Activated T-cell treated with anti-CD3 and anti-CD28 coated beads, Interleukin-2, amount 50 U/mL, for 4 hours (primary cell): ENCODE measurements around the gene TAF11L7. TPM values are rescaled to one million over a fixed set of nuclear protein-coding genes. Genes with fewer than 3 reads are reported as not detected.
"Not testable (repeated sequence)": the region's sequence is repeated elsewhere in the genome, so short reads cannot be mapped to it uniquely, and the experiment has no call there.

Experiments used
- ATAC-seq, 2 donors: fragments of 200-7000 bp; cut with Tn5 transposase; one replicate each; pipeline ENCODE4 v1.10.0; 2021
- DNase-seq: peaks from one replicate; pipeline ENCODE4 v3.0.0-alpha.2; 2020
- H3K27me3 Mint-ChIP-seq: one replicate; pipeline ENCODE4 v1.8.0; 2021; ENCODE audit warnings: low read depth, mixed read lengths
- H3K36me3 Mint-ChIP-seq: one replicate; pipeline ENCODE4 v1.8.0; 2022; ENCODE audit warnings: mixed read lengths; ENCODE audit not compliant: insufficient read depth
- H3K4me1 Mint-ChIP-seq: one replicate; pipeline ENCODE4 v1.8.0; 2021; ENCODE audit warnings: low read depth, mixed read lengths
- H3K4me3 Mint-ChIP-seq: one replicate; pipeline ENCODE4 v1.8.0; 2021; ENCODE audit warnings: mild to moderate bottlenecking, moderate library complexity, mixed read lengths
- H3K9me3 Mint-ChIP-seq: one replicate; pipeline ENCODE4 v1.8.0; 2021; ENCODE audit warnings: mixed read lengths
- total RNA-seq, 3 donors: library from RNA; stranded (reverse); gene quantifications; one replicate each; pipeline ENCODE4 v1.2.1, GENCODE V29; 2021

TAF11L7 gene
- total RNA-seq = not detected

DNA sequence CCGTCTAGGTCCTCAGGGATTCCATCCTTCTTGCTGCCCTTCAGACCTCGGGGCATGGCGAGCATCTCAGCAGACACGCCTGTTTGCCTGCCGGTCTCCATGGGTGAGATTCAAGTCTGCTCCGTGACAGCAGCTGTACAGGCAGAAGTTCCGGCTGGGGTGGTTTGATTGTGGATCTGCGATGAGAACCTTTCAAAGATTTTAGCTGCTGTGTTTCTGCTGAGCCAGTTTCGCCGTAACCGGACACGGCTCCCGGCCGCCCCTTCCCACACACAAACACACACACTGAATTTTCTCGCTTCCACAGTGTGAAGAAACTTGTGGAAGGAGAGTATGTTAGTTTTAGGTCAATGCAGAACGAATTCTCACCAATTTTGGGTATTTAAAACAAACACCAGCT is at the start of gene TAF11L7:
TAF11L7 (minus strand) TSS at position 101 of the 400 bp plus-strand sequence.
- H3K4me1 Mint-ChIP-seq, H3K36me3 Mint-ChIP-seq, H3K9me3 Mint-ChIP-seq, ATAC-seq, DNase-seq, H3K4me3 Mint-ChIP-seq, H3K27me3 Mint-ChIP-seq: not testable (repeated sequence)

DNA sequence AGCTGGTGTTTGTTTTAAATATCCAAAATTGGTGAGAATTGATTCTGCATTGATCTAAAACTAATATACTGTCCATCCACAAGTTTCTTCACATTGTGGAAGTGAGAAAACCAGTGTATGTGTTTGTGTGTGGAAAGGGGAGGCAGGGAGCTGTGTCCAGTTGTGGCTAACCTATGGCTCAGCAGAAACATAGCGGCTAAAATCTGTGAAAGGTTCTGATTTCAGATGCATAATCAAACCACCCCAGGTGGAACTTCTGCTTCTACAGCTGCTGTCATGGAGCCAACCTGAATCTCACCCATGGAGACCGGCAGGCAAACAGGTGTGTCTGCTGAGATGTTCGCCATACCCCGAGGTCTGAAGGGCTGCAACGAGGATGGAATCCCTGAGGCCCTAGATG is 48.6 kb upstream of the TAF11L7 start, which contains the start of gene TAF11L14:
TAF11L14 (plus strand) TSS at position 301 of the 400 bp plus-strand sequence.
- Mint-ChIP-seq H3K4me3 (no peak within 1 kb of the TSS), H3K27me3 (no peaks in the 10 kb centered on the region), H3K4me1 (no peaks in the 10 kb centered on the region), H3K9me3 (peaks cover 4% of the 10 kb centered on the region), H3K36me3 (no peaks in the 10 kb centered on the region)
- ATAC-seq (no peak), DNase-seq (no peak)

DNA sequence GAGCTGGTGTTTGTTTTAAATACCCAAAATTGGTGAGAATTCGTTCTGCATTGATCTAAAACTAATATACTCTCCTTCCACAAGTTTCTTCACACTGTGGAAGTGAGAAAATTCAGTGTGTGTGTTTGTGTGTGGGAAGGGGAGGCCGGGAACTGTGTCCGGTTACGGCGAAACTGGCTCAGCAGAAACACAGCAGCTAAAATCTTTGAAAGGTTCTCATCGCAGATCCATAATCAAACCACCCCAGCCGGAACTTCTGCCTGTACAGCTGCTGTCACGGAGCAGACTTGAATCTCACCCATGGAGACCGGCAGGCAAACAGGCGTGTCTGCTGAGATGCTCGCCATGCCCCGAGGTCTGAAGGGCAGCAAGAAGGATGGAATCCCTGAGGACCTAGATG is 46.2 kb upstream of the TAF11L7 start, which contains the start of gene TAF11L13:
TAF11L13 (plus strand) TSS at position 301 of the 400 bp plus-strand sequence.
- H3K27me3 Mint-ChIP-seq, H3K9me3 Mint-ChIP-seq, H3K4me3 Mint-ChIP-seq, H3K4me1 Mint-ChIP-seq, H3K36me3 Mint-ChIP-seq, ATAC-seq, DNase-seq: not testable (repeated sequence)

DNA sequence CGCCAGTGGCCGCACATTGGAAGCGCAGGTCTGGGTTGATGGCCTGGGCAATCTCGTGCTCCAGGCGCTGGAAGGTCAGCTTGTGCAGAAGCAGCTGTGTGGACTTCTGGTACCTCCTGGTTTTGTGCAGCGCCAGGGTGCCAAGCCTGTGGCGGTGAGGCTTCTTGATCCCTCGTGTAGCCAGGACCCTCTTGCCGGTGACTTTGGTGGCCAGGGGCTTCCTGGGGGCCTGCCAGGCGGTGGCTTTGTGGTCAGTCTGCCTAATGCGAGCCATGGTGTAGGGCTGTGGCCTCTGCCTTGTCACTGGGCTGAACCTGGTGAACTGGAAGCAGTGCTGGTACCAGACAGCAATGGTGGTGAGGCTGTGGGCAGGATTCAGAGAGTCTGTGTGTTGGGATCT is 40.1 kb upstream of the TAF11L7 start:
- no peaks in the 10 kb centered on the region for H3K9me3 Mint-ChIP-seq
- no peak overlapping the region for H3K4me3 Mint-ChIP-seq
- H3K4me1 Mint-ChIP-seq = no peaks in the 10 kb centered on the region
- DNase-seq = no peak
- H3K27me3 Mint-ChIP-seq = no peaks in the 10 kb centered on the region
- ATAC-seq = no peak
- H3K36me3 Mint-ChIP-seq = no peaks in the 10 kb centered on the region

DNA sequence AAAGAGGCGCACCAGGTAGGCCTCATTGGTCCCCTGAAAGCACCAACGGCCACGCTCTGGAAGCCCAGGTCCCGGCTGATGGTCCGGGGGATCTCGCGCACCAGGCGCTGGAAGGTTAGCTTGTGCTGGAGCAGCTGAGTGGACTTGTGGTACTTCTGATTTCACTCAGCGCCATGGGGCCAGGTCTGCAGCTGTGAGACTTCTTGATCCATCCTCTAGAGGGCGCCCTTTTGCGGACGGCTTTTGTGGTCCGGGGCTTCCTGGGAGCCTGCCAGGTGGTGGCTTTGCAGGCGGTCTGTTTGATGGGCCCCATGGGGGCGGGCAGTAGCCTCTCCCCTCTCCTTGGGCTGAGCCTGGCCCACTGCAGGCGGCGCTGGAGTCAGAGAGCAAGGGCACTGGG is 35.1 kb upstream of the TAF11L7 start:
- Mint-ChIP-seq H3K36me3 (no peaks in the 10 kb centered on the region), H3K9me3 (no peaks in the 10 kb centered on the region), H3K4me1 (no peaks in the 10 kb centered on the region), H3K4me3 (no peak overlapping the region), H3K27me3 (no peaks in the 10 kb centered on the region)
- ATAC-seq = no peak
- DNase-seq = no peak

DNA sequence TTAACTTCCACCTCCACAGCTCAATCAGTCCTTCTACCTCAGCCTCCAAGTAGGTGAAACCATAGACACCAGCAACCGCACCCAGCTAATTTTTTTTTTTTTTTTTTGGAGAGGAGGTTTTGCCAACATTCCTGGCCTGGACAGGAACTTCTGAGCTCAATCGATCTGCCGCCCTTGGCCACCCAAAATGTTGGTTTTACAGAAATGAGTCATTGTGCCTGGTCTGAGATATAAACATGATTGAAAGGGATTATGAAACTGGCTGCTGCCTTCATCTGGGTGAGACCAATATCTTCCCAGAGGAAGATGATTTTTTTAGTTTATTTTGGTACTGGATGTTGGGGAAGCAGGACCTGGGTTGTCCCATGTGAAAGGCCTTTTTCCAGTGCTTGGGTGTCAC is 33.8 kb upstream of the TAF11L7 start:
- no peaks in the 10 kb centered on the region for H3K36me3 Mint-ChIP-seq
- H3K4me3 Mint-ChIP-seq = no peak overlapping the region
- no peaks in the 10 kb centered on the region for H3K27me3 Mint-ChIP-seq
- DNase-seq (no peak), ATAC-seq (no peak)
- H3K4me1 Mint-ChIP-seq = no peaks in the 10 kb centered on the region
- H3K9me3 Mint-ChIP-seq = peaks cover 3% of the 10 kb centered on the region

DNA sequence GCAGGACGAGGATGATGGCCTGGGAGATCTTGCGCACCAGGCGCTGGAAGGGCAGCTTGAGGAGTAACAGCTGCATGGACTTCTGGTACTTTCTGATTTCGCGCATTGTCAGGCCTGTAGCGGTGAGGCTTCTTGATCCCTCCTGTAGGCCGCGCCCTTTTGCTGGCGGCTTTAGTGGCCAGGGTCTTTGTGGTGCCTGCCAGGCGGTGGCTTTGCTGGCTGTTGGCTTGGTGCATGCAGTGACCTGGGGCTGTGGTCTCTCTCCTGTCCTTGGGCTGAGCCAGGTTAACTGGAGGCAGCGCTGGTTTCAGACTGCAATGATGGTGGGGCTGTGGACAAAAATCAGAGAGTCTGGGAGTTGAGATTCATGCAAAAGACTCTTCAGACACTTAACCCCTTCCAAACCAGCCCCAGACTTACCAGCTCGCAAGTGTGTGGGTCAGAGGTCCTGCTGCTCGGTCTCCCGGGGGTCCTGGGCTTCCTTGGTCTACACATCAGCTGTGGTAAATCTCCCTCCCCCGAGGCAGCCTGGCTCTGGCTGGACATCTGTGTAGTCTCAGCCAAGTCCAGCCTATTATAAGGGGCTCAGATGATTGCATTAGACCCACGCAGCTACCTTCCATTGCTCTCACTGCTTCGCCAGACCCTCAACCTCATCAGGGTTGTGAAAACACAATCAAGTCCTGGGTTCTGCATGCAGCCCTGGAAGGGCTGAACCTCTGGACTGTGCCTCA is 29.5 kb upstream of the TAF11L7 start:
- DNase-seq = no peak
- Mint-ChIP-seq H3K9me3 (peaks cover 11% of the 10 kb centered on the region), H3K27me3 (no peaks in the 10 kb centered on the region), H3K36me3 (no peaks in the 10 kb centered on the region), H3K4me1 (no peaks in the 10 kb centered on the region), H3K4me3 (no peak overlapping the region)
- no peak for ATAC-seq

DNA sequence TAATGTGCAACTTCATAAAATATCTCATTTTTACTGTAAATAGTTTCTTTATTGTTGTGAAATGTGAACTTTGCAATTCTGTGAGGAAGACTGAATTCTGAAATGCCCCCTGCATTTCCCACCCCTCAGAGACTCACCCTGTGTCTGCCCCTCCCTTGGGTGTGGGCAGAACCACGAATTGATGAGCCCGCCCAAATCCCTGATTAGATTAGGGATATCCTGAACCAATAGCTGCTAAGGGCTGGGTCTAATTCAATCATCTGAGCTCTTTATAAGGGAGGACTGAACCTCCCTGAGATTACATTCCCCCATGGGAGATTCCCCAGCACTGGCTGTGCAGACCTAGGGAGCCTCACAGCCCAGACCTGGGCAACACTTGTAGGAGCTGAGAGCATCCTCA is 24.5 kb upstream of the TAF11L7 start, which contains the start of gene TAF11L12:
TAF11L12 (plus strand) TSS at position 301 of the 400 bp plus-strand sequence.
- not testable (repeated sequence) for DNase-seq, ATAC-seq, H3K27me3 Mint-ChIP-seq, H3K4me3 Mint-ChIP-seq, H3K36me3 Mint-ChIP-seq, H3K4me1 Mint-ChIP-seq
- H3K9me3 Mint-ChIP-seq = peaks cover 16% of the 10 kb centered on the region

DNA sequence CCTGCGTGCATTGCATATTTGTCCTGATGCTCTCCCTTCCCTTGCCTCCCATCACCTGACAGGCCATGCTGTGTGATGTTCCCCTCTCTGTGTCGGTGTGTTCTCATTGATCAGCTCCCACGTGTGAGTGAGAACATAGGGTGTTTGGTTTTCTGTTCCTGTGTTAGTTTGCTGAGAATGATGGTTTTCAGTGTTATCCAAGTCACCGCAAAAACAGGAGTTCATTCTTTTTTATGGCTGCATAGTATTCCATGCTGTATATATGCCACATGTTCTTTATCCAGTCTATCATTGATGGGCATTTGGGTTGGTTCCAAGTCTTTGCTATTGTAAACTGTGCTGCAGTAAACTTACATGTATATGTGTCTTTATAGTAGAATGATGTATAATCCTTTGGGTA is 21.9 kb upstream of the TAF11L7 start:
- H3K4me3 Mint-ChIP-seq, ATAC-seq, DNase-seq, H3K27me3 Mint-ChIP-seq, H3K4me1 Mint-ChIP-seq, H3K36me3 Mint-ChIP-seq: not testable (repeated sequence)
- peaks cover 14% of the 10 kb centered on the region for H3K9me3 Mint-ChIP-seq

DNA sequence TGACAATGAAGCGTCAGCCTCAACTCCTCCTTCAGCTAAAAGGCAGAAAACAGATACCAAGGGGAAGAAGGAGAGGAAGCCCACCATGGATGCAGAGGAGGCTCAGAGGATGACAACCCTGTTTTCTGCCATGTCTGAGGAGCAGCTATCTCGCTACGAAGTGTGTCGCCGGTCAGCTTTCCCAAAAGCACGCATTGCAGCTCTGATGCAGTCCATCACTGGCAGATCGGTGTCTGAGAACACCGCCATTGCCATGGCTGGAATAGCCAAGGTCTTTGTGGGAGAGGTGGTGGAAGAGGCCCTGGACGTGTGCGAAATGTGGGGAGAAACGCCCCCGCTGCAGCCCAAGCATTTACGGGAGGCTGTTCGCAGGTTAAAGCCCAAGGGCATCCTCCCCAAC is 19.4 kb upstream of the TAF11L7 start:
- H3K27me3 Mint-ChIP-seq = no peaks in the 10 kb centered on the region
- H3K9me3 Mint-ChIP-seq = peaks cover 12% of the 10 kb centered on the region
- H3K4me3 Mint-ChIP-seq = no peak overlapping the region
- no peak for DNase-seq
- no peaks in the 10 kb centered on the region for H3K4me1 Mint-ChIP-seq
- no peak for ATAC-seq
- no peaks in the 10 kb centered on the region for H3K36me3 Mint-ChIP-seq

DNA sequence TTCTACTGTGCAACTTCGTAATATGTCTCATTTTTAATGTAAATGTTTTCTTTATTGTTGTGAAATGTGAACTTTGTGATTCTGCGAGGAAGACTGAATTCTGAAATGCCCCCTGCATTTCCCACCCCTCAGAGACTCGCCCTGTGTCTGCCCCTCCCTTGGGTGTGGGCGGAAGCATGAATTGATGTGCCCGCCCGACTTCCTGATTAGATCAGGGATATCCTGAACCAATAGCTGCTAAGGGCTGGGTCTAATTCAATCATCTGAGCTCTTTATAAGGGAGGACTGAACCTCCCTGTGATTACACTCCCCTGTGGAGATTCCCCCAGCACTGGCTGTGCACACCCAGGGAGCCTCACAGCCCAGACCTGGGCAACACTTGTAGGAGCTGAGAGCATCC is 18.3 kb upstream of the TAF11L7 start, which contains the start of gene TAF11L11:
TAF11L11 (plus strand) TSS at position 304 of the 400 bp plus-strand sequence.
- not testable (repeated sequence) for H3K4me3 Mint-ChIP-seq, DNase-seq, H3K36me3 Mint-ChIP-seq, ATAC-seq, H3K4me1 Mint-ChIP-seq, H3K27me3 Mint-ChIP-seq
- peaks cover 12% of the 10 kb centered on the region for H3K9me3 Mint-ChIP-seq

DNA sequence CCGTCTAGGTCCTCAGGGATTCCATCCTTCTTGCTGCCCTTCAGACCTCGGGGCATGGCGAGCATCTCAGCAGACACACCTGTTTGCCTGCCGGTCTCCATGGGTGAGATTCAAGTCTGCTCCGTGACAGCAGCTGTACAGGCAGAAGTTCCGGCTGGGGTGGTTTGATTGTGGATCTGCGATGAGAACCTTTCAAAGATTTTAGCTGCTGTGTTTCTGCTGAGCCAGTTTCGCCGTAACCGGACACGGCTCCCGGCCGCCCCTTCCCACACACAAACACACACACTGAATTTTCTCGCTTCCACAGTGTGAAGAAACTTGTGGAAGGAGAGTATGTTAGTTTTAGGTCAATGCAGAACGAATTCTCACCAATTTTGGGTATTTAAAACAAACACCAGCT is 12.2 kb upstream of the TAF11L7 start, which contains the start of gene TAF11L10:
TAF11L10 (minus strand) TSS at position 101 of the 400 bp plus-strand sequence.
- ATAC-seq, H3K4me1 Mint-ChIP-seq, H3K36me3 Mint-ChIP-seq, DNase-seq, H3K27me3 Mint-ChIP-seq, H3K4me3 Mint-ChIP-seq, H3K9me3 Mint-ChIP-seq: not testable (repeated sequence)

DNA sequence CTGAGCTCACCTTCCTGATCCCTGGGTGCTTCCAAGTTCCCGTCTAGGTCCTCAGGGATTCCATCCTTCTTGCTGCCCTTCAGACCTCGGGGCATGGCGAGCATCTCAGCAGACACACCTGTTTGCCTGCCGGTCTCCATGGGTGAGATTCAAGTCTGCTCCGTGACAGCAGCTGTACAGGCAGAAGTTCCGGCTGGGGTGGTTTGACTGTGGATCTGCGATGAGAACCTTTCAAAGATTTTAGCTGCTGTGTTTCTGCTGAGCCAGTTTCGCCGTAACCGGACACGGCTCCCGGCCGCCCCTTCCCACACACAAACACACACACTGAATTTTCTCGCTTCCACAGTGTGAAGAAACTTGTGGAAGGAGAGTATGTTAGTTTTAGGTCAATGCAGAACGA is 8.7 kb upstream of the TAF11L7 start, which contains the start of gene TAF11L9:
TAF11L9 (minus strand) TSS at position 140 of the 400 bp plus-strand sequence.
- not testable (repeated sequence) for H3K27me3 Mint-ChIP-seq, ATAC-seq, H3K4me1 Mint-ChIP-seq, H3K4me3 Mint-ChIP-seq, DNase-seq, H3K9me3 Mint-ChIP-seq, H3K36me3 Mint-ChIP-seq

DNA sequence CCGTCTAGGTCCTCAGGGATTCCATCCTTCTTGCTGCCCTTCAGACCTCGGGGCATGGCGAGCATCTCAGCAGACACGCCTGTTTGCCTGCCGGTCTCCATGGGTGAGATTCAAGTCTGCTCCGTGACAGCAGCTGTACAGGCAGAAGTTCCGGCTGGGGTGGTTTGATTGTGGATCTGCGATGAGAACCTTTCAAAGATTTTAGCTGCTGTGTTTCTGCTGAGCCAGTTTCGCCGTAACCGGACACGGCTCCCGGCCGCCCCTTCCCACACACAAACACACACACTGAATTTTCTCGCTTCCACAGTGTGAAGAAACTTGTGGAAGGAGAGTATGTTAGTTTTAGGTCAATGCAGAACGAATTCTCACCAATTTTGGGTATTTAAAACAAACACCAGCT is 5.3 kb upstream of the TAF11L7 start, which contains the start of gene TAF11L8:
TAF11L8 (minus strand) TSS at position 101 of the 400 bp plus-strand sequence.
- not testable (repeated sequence) for DNase-seq, H3K27me3 Mint-ChIP-seq, H3K9me3 Mint-ChIP-seq, H3K4me3 Mint-ChIP-seq, ATAC-seq, H3K36me3 Mint-ChIP-seq, H3K4me1 Mint-ChIP-seq
